HTR-8/SVneo (cell line): ENCODE results near the gene SFXN5.

Source experiments
- DNase-seq: peaks from one replicate; pipeline ENCODE4 v3.0.0; 2011; ENCODE audit warnings: low spot score, mixed read lengths; ENCODE audit not compliant: insufficient read length
- FAIRE-seq: peaks from 2 replicates; lab custom pipeline; 2011; peaks lifted over from hg19 to GRCh38; lab: Jason Lieb, UNC

SFXN5 gene

DNA sequence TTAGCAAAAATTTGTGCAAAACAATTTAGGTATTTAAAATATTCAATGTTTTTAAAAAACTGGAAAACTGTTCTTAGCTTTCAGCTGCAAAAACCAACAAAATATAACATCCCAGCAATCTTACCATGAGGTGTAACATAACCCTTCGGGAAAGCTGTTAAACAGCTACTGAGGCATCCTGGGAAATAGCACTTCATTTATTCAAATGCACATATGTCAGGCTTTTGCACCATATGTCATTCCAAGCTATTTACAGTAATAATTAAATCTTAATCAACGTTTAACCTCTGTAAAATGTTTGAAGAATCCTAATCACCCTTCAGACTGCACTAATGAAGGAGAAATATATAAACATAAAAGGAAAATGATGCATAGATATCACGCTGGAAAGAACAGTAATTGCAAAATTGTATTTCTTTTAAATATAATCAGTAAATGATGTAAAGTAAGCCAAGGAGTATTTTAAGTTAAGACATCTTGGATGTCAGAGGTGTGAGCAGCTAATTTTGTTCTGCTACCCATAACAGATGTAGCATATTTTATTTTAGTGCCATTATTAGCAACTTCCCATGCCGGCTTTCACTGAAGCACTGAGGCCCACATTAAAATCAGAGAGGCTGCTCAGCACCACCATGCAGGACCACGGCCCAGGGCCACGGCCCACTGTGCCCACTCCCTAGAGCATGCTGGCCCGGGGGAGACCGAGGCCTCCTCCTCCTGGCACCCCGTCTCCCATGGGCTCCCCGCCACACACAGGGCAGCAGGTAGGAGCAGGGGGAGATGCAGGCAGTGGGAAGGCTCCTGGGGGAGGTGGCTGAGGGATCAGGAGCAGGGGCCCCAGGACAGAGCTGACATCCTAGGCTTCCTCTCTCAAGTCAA lies 123.3 kb downstream of the SFXN5 start:
- no peak for FAIRE-seq
- DNase-seq: no peak

DNA sequence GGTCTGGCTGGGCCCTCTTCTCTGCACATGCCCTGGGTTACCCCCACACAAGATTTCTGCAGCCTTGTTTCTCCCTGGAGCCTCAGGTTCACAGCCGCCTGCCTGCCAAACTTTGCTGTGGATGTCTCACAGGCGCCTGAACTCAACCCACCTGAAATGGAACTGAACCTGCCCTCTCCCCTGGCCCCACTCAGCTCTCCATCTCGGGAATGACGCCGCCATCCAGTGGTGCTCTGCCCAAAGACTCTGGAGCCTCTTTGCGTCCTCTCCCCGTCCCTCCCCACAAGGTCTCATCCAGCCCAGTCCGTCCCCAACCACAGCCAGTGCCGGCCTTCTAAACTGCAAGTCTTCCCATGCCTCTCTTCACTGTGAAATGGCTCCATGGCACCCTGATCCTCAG lies 125.0 kb downstream of the SFXN5 start:
- FAIRE-seq (no peak), DNase-seq (no peak)

DNA sequence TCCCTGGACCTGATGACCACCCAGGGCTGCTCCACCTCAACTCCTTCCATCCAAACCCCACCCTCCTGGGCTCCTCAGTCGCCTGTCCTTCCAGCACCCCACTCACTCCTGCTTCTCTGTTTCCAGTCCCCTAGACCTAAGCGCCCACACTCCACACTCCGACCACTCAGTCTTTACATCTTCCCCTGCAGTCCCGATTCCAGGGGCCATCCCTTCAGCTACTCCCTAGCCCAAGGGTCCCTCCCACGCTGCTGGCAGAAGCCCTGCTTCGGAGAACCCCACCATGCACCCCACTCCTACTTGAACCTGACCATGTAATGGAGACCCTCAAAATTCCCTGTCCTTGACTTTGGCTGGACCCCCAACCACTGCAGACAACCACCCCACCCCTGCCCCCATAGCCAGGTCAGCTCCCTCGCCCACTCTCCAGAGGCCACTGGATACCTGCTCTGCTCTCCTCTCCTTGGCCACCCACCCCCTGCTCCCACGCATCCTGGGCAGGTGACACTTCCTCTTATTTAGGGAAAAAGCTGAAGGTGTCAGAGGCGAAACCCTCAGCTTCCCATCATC lies 126.0 kb downstream of the SFXN5 start:
- FAIRE-seq (no peak), DNase-seq (no peak)

DNA sequence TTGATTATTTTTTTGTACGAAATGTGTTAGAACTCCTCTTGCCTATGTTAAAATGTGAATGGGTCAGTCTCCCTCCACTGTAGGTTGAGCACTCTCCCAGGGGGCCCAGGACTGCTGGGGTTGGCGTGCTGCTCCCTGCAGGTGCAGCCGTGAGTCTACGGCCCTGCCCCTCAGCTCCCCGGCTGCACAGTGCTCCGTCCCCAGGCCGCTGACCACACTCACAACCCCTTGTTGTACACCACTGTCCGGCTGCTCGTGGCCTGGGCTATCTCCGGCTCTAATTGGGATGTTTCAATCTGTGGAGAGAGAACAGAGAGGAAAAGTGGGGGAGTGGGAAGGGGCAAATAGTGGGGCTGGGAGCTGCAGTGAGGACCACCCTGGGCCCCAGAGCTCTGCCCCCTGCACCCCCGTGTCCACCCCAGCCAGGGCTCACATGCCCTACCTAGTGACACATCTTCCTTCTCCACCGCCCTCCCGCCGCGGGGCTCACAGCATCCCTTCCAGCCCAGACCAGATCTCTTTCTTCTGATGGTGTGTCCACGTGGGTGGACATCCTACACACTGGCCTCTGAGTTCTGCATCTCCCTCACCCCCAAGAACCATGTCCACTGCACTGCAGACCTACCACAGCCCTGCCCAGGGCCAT lies 126.6 kb downstream of the SFXN5 start:
- no peak for FAIRE-seq
- no peak for DNase-seq

DNA sequence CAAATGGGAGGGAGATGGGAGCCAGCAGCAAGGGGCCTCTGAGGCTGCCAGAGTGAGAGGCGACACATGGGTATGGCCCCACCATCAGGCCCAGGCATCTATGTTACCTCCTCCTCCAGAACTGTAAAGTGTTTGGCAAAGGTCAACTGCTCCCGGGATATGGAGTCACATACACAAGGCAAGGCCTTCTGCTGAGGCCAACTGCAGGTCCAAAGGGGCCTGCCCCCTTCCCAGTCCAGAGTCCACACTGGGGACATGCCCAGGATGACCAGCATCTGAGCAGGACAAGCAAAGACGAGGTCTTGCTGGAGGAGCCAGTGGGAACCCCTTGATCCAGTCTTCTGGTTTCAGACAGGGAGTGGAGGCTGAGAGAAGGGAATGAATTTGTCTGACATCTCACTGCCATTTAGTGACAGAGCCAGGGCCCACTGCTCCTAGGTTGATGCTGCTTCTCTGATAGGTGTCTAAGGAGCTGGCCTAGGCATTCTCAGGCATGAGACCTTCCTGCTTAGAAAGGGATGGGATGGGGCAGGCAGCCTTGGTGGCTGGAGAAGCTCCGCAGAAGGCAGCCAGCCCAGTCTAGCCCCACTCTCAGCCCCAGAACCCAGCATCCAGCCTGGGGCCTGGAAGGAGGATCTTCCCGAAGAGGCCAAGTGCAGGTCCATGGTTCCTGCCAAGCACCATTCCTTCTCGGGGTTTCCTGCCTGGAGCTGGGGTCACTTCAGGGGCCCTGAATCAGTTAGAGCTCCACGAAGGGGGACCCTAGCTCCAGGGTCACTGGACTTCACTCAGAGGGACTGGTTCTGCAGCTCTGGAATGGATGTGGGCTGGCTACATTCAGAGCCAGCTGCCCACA lies 127.7 kb downstream of the SFXN5 start:
- FAIRE-seq (no peak), DNase-seq (no peak)

DNA sequence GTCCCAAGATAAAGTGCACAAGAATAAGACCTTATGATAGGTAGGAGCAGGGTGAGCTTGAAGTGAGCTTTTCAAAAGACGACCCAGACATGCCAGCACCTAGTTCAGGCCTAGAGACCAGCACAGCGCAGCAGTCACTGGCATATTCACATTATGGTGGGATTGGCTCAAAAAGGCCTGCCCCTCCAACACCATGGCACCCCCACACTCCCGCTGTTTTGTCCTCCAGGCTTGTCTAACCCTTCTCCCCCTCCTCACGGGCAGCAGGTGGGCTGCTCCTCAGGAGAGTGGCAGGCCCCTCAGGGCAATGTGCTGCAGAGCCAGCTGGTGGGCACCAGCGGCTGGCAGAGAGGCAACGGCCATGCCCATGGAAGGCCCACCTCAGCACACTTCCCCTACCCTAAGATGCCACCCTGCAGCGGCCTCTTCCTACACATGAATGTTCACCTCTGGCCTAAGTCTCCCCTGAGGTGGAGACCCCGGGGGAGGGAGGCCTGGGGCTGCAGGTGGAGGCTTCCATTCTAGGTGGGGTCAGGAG lies 128.6 kb downstream of the SFXN5 start:
- DNase-seq: no peak
- no peak for FAIRE-seq

DNA sequence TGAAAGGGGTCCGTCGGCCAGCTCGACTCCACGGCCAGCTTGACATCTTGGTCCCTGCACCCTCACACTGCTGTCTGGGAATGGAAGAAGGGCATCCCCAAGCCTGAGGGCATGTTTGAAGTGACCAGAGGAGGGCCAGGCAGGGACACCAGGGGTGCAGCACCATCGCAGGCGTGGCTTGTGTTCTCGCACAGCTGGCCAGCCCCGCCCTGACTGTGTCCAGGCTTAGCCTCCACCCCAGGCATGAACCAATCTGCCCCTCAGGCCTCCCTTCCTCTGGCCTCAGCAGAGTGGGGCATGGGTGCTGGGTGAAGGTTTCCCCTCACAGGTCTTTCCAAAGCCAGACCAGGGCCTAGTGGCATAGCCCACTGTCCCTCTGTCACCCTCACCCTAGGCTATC lies 129.2 kb downstream of the SFXN5 start:
- FAIRE-seq: peak; percentile 16
- DNase-seq: no peak

DNA sequence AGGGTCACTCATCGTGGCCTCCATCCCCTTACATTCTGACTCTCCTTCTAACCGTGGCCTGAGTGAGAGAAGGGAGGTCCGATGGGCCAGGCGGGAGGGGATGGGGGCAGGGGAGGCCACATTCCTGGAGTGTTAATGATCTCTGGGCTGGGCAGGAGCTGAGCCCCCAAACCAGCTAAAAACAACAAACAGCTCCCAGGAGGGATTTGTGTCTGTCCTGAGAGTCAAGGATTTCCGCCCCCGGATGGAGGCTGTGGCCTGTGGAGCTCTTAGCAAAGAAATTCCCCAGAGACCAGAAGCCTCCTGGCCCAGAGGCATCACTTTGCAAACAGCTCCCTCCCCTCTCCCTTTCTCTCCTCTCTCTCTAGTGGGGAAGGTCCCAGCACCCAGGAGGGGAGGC lies 130.7 kb downstream of the SFXN5 start:
- FAIRE-seq (no peak), DNase-seq (no peak)

DNA sequence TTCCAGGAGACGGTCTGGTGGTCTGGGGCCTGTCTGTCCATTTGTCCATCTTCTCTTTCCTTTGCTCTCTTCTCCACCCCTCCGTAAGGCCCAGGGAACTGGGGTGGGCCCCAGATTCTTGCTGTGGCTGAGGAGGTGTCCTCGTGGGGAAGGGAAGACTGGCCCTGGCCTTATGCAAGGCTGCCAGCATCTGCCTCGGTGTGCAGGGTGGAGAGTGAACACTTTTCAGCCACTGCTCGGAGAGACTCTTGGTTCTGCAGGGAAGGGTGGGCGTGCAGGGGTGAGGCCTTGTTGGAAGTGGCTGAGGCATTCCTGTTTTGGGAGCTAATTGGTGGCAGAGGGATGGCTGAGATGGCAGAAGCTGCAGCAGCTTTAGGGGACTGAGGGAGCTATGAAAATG lies 131.2 kb downstream of the SFXN5 start:
- FAIRE-seq (peak; percentile 51), DNase-seq (no peak)

DNA sequence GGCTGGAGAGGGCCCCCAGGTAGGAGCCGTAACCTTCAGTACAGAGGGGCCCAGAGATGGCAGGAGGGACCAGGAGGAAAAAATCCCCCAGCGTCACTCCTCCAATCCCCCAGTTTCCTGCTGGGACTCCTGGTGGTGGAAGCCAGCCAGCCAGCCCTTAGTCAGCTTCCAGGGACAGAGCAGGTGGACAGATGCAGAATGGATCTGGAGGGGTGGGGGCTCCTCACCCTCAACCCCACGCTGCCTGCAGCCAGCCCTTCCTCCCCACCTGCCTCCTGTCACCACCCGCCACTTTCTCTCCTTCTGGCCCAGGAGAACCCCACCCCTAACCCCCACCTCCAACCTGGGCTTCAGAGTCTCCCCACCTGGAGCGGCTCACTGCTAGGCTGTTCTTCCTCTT lies 133.1 kb downstream of the SFXN5 start:
- FAIRE-seq: no peak
- DNase-seq: no peak

DNA sequence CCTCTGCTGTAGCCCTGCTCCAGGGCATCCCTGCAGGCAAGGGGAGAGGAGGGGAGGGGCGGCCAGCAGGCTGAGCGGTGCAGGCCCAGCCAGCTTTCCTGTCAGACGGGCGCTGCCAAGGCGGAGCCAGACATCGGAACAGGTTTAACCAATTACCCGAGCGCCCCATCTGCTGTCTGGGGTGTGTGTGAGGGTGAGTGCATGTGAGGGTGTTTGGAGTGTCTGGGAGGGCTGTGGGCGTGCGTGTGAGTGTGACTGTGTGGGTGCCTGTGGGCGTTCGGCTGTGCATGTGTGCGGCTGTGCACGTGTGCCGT lies 134.2 kb downstream of the SFXN5 start:
- FAIRE-seq: no peak

DNA sequence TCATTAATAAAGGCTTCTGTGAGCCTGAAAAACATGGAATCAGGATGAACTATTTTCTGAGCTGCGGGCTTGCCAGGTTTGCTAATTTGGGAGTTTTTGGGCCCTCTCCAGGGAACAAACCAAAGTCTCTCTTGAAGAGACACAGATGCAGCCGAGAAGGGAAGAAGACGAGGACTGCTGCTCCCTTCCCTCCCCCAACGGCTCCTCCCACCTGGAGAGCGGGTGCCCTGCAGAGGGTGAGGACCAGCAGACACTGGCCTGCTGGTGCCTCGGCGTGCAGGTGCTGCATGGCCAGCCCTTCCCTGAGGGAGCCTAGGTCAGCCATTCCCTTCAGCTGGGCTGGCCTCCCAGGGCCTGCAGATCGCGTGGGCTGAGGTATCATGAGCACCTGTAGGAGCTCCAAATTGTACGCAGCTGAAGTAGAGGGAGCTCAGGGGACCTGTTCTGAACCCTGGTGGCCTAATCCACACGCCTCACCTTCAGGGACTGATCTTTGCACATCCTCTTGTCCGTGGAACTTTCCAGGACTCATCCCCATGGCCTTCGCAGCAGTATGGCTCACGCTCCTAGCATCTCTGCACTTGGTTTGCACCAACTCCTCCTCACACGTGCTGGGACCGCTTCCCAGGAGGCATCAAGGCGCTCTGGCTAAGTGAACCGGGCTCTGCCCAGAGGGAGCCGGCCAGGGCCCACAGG lies 134.7 kb downstream of the SFXN5 start:
- DNase-seq (no peak), FAIRE-seq (peak; percentile 74)

More for the DNA sequence above, 134.2 kb downstream of the SFXN5 start:
- DNase-seq: no peak

DNA sequence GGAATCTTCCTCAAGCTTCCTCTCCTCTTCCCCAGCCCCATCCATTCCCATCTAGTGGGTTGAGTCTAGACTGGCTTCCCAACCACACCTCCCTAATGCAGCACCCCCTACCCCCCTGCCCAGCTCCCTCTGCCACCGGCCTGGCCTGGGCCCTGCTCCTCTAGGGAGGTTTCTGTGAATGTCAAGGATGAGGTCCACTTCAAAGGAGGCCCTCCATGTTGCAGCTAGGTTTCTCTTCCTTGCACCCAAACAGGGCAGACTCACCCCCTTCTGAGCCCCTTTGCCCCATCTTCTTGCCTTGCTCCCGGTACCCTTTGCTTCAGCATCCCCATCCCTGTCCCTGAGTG lies 135.9 kb downstream of the SFXN5 start:
- no peak for DNase-seq
- no peak for FAIRE-seq

DNA sequence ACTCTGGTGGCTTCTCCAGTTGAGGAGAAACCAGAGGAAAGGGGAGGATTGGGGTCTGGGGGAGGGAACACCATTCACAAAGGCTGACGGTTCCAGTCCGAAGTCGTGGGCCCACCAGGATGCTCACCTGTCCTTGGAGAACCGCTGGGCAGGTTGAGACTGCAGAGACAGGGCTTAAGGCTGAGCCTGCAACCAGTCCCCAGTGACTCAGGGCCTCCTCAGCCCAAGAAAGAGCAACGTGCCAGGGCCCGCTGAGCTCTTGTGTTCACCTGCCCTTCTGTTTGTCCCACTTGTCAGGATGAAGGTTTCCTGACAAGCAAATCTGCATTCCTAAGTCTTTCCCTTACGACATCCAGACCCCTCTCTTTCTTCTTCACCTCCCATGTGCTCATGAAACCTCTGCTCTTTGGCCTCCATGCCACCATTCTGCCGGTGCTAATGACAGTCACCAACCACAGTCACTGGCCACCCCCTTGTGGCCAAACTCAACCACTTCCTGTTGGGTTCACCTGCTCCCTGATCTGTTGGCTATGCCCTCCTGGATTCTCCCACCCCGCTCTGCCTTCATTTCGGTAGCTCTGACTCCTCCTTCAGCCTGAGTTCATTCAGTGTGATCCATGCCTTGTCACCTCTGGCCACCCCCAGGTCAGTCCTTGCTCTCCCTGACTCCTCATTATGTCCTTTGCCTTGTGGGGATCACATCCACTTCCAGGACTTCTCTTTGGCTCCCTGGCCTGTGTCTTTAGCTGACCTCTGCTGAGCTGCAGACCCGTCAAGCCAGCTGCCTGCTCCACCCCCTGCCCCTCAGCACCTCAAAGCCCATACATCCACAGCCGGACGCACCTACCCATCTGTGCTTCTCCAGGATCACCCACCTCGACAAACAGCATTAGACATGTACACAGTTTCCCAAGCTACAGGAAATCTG lies 136.6 kb downstream of the SFXN5 start:
- DNase-seq (no peak), FAIRE-seq (peak; percentile 78)

DNA sequence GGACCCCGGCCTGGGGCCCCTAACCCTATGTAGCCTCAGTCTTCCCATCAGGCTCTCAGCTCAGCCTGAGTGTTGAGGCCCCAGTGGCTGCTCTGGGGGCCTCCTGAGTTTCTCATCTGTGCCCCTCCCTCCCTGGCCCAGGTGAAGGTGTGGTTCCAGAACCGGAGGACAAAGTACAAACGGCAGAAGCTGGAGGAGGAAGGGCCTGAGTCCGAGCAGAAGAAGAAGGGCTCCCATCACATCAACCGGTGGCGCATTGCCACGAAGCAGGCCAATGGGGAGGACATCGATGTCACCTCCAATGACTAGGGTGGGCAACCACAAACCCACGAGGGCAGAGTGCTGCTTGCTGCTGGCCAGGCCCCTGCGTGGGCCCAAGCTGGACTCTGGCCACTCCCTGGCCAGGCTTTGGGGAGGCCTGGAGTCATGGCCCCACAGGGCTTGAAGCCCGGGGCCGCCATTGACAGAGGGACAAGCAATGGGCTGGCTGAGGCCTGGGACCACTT lies 137.8 kb downstream of the SFXN5 start:
- FAIRE-seq: no peak
- DNase-seq: no peak

DNA sequence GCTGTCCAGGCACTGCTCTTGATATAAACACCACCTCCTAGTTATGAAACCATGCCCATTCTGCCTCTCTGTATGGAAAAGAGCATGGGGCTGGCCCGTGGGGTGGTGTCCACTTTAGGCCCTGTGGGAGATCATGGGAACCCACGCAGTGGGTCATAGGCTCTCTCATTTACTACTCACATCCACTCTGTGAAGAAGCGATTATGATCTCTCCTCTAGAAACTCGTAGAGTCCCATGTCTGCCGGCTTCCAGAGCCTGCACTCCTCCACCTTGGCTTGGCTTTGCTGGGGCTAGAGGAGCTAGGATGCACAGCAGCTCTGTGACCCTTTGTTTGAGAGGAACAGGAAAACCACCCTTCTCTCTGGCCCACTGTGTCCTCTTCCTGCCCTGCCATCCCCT lies 138.3 kb downstream of the SFXN5 start:
- no peak for FAIRE-seq
- DNase-seq: no peak

DNA sequence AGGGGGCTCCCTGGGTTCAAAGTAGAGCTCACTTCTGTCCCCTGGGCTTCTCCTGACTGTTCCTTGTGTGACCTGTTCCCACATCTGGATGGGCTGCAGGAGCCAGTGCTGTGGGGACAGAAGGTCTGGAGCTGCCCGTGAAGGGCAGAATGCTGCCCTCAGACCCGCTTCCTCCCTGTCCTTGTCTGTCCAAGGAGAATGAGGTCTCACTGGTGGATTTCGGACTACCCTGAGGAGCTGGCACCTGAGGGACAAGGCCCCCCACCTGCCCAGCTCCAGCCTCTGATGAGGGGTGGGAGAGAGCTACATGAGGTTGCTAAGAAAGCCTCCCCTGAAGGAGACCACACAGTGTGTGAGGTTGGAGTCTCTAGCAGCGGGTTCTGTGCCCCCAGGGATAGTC lies 138.7 kb downstream of the SFXN5 start:
- FAIRE-seq (no peak), DNase-seq (no peak)

DNA sequence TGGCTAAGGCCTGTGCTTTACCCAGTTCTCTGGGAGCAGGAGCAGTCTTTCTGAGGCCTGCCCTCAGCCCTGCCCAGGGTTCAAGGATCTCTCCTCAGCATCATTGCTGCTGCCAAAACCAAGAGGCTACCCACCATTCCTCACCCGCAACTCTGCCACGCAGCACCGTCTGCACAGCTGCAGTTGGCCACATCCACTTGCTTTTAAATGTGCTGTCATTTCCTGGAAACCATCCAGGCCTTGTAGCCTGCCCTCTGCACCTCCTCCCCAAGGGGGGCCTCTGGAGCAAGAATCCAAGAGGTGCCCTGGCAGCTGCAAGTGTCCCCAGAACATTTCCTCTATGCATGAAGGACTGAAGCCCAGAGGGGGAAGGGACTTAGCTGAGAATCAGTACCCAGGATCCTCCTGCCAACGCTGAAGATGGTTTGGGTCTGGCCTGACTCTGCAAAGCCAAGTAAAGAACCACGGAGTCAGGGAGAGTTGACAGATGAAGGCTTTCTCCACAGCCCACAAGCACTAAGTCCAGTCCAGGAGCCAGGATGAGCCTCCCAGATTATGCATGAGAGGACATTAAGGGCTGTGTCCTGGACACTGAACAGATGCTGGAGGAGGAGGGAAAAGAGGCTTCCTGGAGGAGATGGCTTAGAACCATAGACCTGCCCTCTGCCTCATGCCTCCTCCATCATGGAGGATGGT lies 139.3 kb downstream of the SFXN5 start:
- DNase-seq (no peak), FAIRE-seq (peak; percentile 78)
